MM.1S (cell line): ENCODE data around the gene UQCC2.

Experiments used
- DNase-seq: peaks from one replicate; pipeline ENCODE4 v3.0.0-alpha.2; 2015
- H2AFZ ChIP-seq: fragments of 300-600 bp; sonication (generic); 2 replicates; pipeline ENCODE4 v1.6.0; 2016; ENCODE audit warnings: antibody characterized with exemption, low read length
- H3F3A ChIP-seq: fragments of 300-600 bp; sonication (generic); 2 replicates; pipeline ENCODE4 v1.6.1; 2016; ENCODE audit warnings: mild to moderate bottlenecking, antibody characterized with exemption, low read length, moderate library complexity, mixed read lengths; ENCODE audit not compliant: insufficient read depth
- H3K27ac ChIP-seq: fragments of 300-600 bp; sonication (generic); 2 replicates; pipeline ENCODE4 v1.5.1; 2016; ENCODE audit warnings: mild to moderate bottlenecking, low read length
- H3K27me3 ChIP-seq: fragments of 300-600 bp; sonication (generic); replicated peaks from 2 replicates; pipeline ENCODE4 v1.6.0; 2016; ENCODE audit warnings: low read length; ENCODE audit not compliant: insufficient read depth
- H3K36me3 ChIP-seq: fragments of 300-600 bp; sonication (generic); replicated peaks from 2 replicates; pipeline ENCODE4 v1.6.1; 2016; ENCODE audit warnings: mild to moderate bottlenecking, low read length, mixed read lengths; ENCODE audit not compliant: insufficient read depth
- H3K4me1 ChIP-seq: fragments of 300-600 bp; sonication (generic); 2 replicates; pipeline ENCODE4 v1.6.1; 2016; ENCODE audit warnings: low read length, mixed read lengths
- H3K4me2 ChIP-seq: fragments of 300-600 bp; sonication (generic); 2 replicates; pipeline ENCODE4 v1.6.0; 2016; ENCODE audit warnings: low read depth, low read length
- H3K4me3 ChIP-seq: fragments of 300-600 bp; sonication (generic); 2 replicates; pipeline ENCODE4 v1.5.1; 2016; ENCODE audit warnings: low read length, mixed read lengths
- H3K79me2 ChIP-seq: fragments of 300-600 bp; sonication (generic); 2 replicates; pipeline ENCODE4 v1.6.1; 2016; ENCODE audit warnings: mixed run types, low read length, mixed read lengths
- H3K9ac ChIP-seq: fragments of 300-600 bp; sonication (generic); 2 replicates; pipeline ENCODE4 v1.6.1; 2016; ENCODE audit warnings: low read length, mixed read lengths
- H3K9me2 ChIP-seq: fragments of 300-600 bp; sonication (generic); replicated peaks from 2 replicates; pipeline ENCODE4 v1.6.1; 2016; ENCODE audit warnings: mild to moderate bottlenecking, low read length, mixed read lengths; ENCODE audit not compliant: insufficient read depth
- H3K9me3 ChIP-seq: fragments of 300-600 bp; sonication (generic); replicated peaks from 2 replicates; pipeline ENCODE4 v1.6.1; 2016; ENCODE audit warnings: mild to moderate bottlenecking, low read length, mixed read lengths; ENCODE audit not compliant: insufficient read depth
- H4K20me1 ChIP-seq: fragments of 300-600 bp; sonication (generic); 2 replicates; pipeline ENCODE4 v1.6.1; 2016; ENCODE audit warnings: mild to moderate bottlenecking, low read length, moderate library complexity, mixed read lengths; ENCODE audit not compliant: insufficient read depth
- EZH2 ChIP-seq: fragments of 300-600 bp; sonication (generic); optimal IDR thresholded peaks from 2 replicates; pipeline ENCODE3; 2017; ENCODE audit warnings: low read depth, mild to moderate bottlenecking, antibody characterized with exemption, low read length, mixed read lengths
- EZH2phosphoT487 ChIP-seq: fragments of 300-600 bp; sonication (generic); IDR thresholded peaks from 2 replicates; pipeline ENCODE4 v1.6.1; 2018; ENCODE audit warnings: antibody characterized with exemption, low read length
- TF ChIP-seq, protein P1 (sequence below): fragments of 300-600 bp; sonication (generic); IDR thresholded peaks from 2 replicates; pipeline ENCODE4 v1.5.1; 2016; ENCODE audit warnings: antibody characterized with exemption, low read length, mixed read lengths

The UQCC2 gene

DNA sequence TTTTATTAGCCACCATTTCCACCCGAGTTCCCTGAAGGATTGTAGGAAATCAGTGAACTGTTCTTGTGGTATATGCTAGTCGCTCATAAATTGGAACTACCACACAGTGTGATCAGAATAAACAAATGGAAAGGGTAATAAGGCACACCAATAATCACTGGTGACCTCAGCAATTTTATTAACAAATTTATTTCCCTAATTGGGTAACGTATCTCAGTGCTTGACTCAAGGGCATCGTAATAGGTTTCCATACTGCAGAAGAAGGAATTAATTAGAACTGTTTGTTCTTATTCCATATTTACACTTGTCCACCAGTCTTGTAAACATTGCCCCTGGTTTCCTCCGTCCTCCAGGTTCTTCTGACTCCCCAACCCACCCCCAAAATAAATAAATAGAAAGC lies 10.0 kb upstream of the UQCC2 start:
- H2AFZ ChIP-seq: no peak overlapping the region
- no peaks in the 10 kb centered on the region for H3K79me2 ChIP-seq
- TF ChIP-seq EZH2: no peak
- TF ChIP-seq, protein P1, sequence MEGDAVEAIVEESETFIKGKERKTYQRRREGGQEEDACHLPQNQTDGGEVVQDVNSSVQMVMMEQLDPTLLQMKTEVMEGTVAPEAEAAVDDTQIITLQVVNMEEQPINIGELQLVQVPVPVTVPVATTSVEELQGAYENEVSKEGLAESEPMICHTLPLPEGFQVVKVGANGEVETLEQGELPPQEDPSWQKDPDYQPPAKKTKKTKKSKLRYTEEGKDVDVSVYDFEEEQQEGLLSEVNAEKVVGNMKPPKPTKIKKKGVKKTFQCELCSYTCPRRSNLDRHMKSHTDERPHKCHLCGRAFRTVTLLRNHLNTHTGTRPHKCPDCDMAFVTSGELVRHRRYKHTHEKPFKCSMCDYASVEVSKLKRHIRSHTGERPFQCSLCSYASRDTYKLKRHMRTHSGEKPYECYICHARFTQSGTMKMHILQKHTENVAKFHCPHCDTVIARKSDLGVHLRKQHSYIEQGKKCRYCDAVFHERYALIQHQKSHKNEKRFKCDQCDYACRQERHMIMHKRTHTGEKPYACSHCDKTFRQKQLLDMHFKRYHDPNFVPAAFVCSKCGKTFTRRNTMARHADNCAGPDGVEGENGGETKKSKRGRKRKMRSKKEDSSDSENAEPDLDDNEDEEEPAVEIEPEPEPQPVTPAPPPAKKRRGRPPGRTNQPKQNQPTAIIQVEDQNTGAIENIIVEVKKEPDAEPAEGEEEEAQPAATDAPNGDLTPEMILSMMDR: no peak
- TF ChIP-seq EZH2phosphoT487: no peak
- no peak overlapping the region for H3K4me3 ChIP-seq
- H3K36me3 ChIP-seq: no peaks in the 10 kb centered on the region
- no peaks in the 10 kb centered on the region for H4K20me1 ChIP-seq
- no peak overlapping the region for H3K9ac ChIP-seq
- H3K4me1 ChIP-seq: no peaks in the 10 kb centered on the region
- H3K27ac ChIP-seq: no peak overlapping the region
- no peak for DNase-seq
- no peaks in the 10 kb centered on the region for H3K9me2 ChIP-seq
- H3K9me3 ChIP-seq: no peaks in the 10 kb centered on the region
- peaks cover 59% of the 10 kb centered on the region for H3K27me3 ChIP-seq
- H3F3A ChIP-seq: no peaks in the 10 kb centered on the region
- no peak overlapping the region for H3K4me2 ChIP-seq

DNA sequence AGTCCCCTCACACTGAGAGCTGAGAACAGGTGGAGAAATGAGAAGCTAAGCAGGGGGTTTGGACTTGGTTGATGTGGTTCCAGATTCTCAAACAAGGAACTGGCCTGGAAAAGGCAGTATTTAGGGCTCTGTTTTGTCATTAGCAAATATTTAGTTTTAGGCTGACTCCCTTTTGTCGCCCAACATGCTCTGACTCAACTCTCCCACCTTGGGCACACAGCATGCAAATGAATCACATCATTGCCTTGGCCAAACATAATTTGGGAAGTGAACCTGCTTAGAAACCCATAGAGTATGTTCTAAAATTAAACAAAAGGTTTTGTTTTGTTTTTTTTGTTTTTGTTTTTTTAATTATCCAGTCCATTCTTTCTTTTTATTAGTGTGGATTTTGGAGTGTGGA lies 9.5 kb upstream of the UQCC2 start:
- no peak for DNase-seq
- Histone ChIP-seq H3K27me3 (peaks cover 54% of the 10 kb centered on the region), H3K4me2 (no peak overlapping the region)

DNA sequence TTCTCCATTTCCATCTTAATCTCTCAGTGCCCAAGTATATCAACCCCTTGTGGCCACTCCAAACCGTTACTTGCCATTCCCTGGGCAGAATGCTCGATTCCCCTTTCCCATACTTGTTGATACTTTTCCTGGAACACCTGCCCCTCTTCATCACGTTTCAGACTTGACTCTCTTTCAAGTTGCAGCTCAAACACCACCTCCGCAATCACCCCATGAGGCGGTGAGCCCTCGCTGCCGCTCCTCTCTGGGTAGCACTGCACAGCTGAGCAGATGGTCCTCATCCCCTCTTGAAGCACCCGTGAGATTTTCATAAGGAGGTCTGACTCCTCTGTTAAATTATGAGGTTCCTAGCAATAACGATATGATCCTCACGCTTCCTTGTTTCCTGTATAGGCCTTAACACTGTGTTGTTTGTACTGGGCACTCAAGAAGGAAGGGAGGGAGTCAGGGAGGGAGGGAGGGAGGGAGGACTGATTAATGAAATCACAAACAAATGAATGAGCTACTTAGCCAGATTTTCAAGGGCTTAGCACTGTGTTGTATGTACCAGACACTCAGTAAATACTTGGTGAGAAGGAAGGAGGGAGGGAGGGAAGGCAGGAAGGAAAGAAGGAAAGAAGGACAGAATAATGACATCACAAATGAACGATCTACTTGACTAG lies 8.0 kb upstream of the UQCC2 start:
- Histone ChIP-seq H4K20me1 (no peaks in the 10 kb centered on the region), H2AFZ (no peak overlapping the region), H3K79me2 (no peaks in the 10 kb centered on the region), H3K4me3 (no peak overlapping the region), H3F3A (no peaks in the 10 kb centered on the region), H3K36me3 (no peaks in the 10 kb centered on the region), H3K9me3 (no peaks in the 10 kb centered on the region), H3K27me3 (peaks cover 40% of the 10 kb centered on the region), H3K9ac (no peak overlapping the region), H3K4me1 (no peaks in the 10 kb centered on the region), H3K4me2 (no peak overlapping the region), H3K9me2 (no peaks in the 10 kb centered on the region), H3K27ac (no peak overlapping the region)
- no peak for DNase-seq
- no peak for TF ChIP-seq EZH2
- TF ChIP-seq, protein P1: no peak
- no peak for TF ChIP-seq EZH2phosphoT487

More for the DNA sequence above, 9.5 kb upstream of the UQCC2 start:
- Histone ChIP-seq H3K4me3 (no peak overlapping the region), H3K4me1 (no peaks in the 10 kb centered on the region), H3K36me3 (no peaks in the 10 kb centered on the region), H3K27ac (no peak overlapping the region), H2AFZ (no peak overlapping the region), H3K9ac (no peak overlapping the region), H4K20me1 (no peaks in the 10 kb centered on the region), H3K9me2 (no peaks in the 10 kb centered on the region), H3K9me3 (no peaks in the 10 kb centered on the region), H3F3A (no peaks in the 10 kb centered on the region), H3K79me2 (no peaks in the 10 kb centered on the region)
- TF ChIP-seq, protein P1: no peak
- TF ChIP-seq EZH2: no peak
- TF ChIP-seq EZH2phosphoT487: no peak
